Central memory CD8-positive, alpha-beta T cell (primary cell): ENCODE results near the gene BTG3.
A peak's percentile ranks its signal among the peaks of the same experiment; 100 is the strongest.

Experiments
- ATAC-seq: fragments of 150-1000 bp; cut with Tn5 transposase; replicated peaks from 2 replicates; pipeline ENCODE4 v1.10.0; 2022; ENCODE audit warnings: mild to moderate bottlenecking, moderate FRiP score, moderate number of reproducible peaks; ENCODE audit not compliant: poor library complexity, severe bottlenecking; ENCODE audit errors: extremely low read depth
- DNase-seq, 2 donors: peaks; one replicate each; pipeline ENCODE4 v3.0.0; 2021; ENCODE audit warnings: low spot score in 2 of 2
- H3K27ac Mint-ChIP-seq: one replicate; pipeline ENCODE4 v1.8.0; 2022; ENCODE audit warnings: low read depth, mild to moderate bottlenecking, moderate library complexity, mixed read lengths
- H3K27me3 Mint-ChIP-seq: one replicate; pipeline ENCODE4 v1.8.0; 2022; ENCODE audit warnings: mixed read lengths
- H3K36me3 Mint-ChIP-seq: one replicate; pipeline ENCODE4 v1.8.0; 2022; ENCODE audit warnings: mild to moderate bottlenecking, moderate library complexity, mixed read lengths; ENCODE audit not compliant: insufficient read depth
- H3K4me1 Mint-ChIP-seq: one replicate; pipeline ENCODE4 v1.8.0; 2022; ENCODE audit warnings: mixed read lengths
- H3K4me3 Mint-ChIP-seq: one replicate; pipeline ENCODE4 v1.8.0; 2022; ENCODE audit warnings: mild to moderate bottlenecking, moderate library complexity, mixed read lengths
- H3K9me3 Mint-ChIP-seq: one replicate; pipeline ENCODE4 v1.8.0; 2022; ENCODE audit warnings: mixed read lengths

BTG3 gene, protein sequence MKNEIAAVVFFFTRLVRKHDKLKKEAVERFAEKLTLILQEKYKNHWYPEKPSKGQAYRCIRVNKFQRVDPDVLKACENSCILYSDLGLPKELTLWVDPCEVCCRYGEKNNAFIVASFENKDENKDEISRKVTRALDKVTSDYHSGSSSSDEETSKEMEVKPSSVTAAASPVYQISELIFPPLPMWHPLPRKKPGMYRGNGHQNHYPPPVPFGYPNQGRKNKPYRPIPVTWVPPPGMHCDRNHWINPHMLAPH

DNA sequence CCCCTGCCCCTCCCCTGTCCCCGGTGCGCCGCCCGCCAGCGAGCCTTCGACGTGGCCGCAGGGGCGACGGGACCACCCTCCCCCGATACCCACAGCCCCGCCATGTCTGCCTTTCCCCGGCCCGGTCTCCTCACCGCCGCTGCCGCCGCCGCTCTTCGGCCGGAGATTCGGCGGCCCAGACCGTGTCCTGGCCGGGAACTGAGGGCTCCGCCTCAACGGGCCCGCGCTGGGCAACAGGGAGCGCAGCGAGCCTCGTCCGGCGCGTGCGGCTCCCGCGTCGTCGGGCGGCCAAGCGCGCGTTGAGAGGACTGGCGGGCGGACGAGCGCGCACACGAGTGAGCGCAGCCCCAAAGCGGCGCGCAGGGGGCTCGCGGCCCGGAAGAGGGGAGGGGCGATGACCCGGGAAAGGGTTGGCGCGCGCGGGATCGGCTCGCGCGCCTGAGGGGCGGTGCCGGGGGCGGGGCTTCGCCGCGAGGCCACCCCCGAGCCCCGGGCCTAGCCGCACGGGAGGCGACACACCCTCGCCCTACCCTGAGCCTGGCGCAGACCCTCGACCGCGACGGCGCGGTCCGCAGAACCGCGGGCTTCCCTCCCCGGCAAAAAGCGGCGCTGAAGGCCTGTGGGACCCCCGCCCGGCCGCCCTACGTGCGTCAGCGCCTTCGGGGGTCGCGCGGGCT, at the start of gene BTG3:
Gene BTG3 (minus strand): TSS at position 337 of the 677 bp plus-strand sequence. CDS start 3,757 bp downstream, outside the sequence.
- Mint-ChIP-seq H3K4me1 (peaks cover 19% of the 10 kb centered on the region), H3K27ac (peak within 1 kb of the TSS; percentile 96), H3K4me3 (peak within 1 kb of the TSS; percentile 89), H3K27me3 (no peaks in the 10 kb centered on the region), H3K36me3 (peaks cover 13% of the 10 kb centered on the region), H3K9me3 (no peaks in the 10 kb centered on the region)
- ATAC-seq: peak; percentile 61
- peak; percentile 57 to 67 for DNase-seq

DNA sequence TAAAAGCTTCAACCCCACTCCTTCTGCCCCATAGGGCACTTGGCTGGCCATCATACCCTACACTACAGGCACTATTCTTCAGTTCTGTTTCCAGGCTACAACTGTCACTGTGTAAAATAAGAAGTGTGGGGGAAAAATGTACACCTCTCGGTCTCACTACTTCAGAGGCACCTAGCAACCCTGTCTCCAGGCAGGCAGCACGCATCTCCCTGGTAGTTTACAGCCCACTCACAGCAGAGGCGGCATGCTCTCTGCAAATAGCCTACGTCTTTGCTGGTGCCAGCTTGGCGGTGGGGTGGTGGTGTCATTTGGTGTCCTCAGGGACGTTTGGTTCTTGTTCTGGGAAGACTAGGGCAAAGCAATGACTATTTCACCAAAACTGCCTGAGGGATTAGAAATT, 48.2 kb upstream of the BTG3 start:
- H3K27me3 Mint-ChIP-seq: peaks cover 63% of the 10 kb centered on the region
- no peak overlapping the region for H3K4me3 Mint-ChIP-seq
- no peaks in the 10 kb centered on the region for H3K4me1 Mint-ChIP-seq
- no peaks in the 10 kb centered on the region for H3K9me3 Mint-ChIP-seq
- DNase-seq: no peak
- no peak overlapping the region for H3K27ac Mint-ChIP-seq
- ATAC-seq: no peak
- peaks cover 2% of the 10 kb centered on the region for H3K36me3 Mint-ChIP-seq

DNA sequence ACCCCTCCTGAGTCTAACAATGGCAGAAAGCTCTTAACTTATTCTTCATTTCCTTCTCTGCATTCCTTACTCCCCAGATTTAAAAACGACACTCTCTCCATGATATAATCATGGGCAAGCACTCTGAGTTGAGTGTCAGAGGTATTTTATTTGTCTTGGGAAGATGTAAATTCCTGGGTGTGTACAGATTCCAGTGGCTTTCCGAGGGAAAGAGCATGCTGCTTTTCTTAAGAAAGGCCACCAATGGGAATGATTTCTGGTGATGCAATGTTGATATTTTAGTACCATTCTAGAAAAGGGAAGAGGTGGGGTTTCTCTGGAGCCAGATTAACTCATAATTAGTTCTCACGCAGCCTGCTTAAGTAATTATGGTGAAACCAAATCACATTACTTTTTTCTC, 47.8 kb upstream of the BTG3 start:
- Mint-ChIP-seq H3K36me3 (peaks cover 2% of the 10 kb centered on the region), H3K27me3 (peaks cover 67% of the 10 kb centered on the region), H3K4me3 (no peak overlapping the region), H3K9me3 (no peaks in the 10 kb centered on the region), H3K27ac (no peak overlapping the region), H3K4me1 (no peaks in the 10 kb centered on the region)
- ATAC-seq (no peak), DNase-seq (no peak)

DNA sequence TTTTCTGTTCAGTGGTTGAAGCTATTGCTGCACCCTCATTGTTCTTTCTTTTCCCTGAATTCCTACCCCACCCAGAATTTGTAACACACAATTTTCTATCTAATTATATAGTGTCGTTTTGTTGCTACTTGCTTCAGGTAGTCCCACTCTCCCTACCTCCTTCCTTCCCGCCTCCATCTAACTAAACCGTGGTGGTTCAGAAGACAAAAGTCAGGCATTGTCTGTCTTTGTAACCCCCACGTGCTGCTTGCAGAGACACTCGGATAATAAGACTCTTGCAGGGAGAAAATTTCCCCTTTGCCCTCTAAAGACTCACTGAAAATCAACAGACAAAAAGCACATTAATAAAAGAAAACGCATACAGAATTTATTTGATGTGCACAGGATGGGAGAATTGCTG, 46.2 kb upstream of the BTG3 start:
- no peaks in the 10 kb centered on the region for H3K4me1 Mint-ChIP-seq
- no peak overlapping the region for H3K27ac Mint-ChIP-seq
- peaks cover 2% of the 10 kb centered on the region for H3K36me3 Mint-ChIP-seq
- DNase-seq (no peak), ATAC-seq (no peak)
- H3K27me3 Mint-ChIP-seq: peaks cover 78% of the 10 kb centered on the region
- H3K9me3 Mint-ChIP-seq: no peaks in the 10 kb centered on the region
- no peak overlapping the region for H3K4me3 Mint-ChIP-seq

DNA sequence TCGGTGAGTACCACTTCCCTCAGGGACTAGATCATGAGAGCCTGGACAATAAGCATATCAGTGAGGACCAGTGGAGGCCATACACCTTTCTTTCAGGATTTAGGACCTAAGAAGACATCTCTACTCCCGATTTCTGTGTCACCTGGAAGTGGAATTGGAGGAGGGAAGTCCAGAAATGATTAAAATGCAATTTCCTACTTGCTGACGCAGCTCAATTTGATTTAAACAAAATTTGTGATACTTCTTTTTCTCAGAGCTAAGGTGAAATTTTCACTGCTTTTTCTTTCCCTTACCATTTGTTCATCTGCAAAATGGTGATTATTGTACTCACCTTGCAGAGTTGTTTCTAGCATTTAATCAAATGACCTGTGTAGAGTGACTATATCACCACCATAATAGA, 38.8 kb upstream of the BTG3 start:
- Mint-ChIP-seq H3K4me3 (no peak overlapping the region), H3K4me1 (no peaks in the 10 kb centered on the region), H3K27ac (no peak overlapping the region), H3K9me3 (no peaks in the 10 kb centered on the region), H3K27me3 (peaks cover 39% of the 10 kb centered on the region), H3K36me3 (peaks cover 2% of the 10 kb centered on the region)
- ATAC-seq (no peak), DNase-seq (no peak)

DNA sequence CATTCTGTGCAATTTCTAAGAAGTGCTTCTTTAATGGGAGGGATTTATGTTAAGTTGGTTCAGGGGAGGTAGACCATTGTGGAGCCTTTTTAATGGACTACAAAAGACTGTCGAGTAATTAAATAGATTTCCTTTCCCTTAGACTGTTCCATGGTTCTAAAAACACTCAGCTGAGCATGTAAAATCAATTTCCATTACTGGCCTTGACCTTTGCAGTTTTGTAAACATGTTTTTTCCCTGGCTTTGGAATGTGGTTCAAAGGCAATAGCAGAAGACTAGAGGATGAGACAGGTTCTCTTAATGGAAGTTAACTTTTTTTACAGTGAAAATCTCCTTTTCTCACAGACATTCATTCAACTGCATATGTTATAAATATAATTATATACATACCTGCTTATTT, 37.6 kb upstream of the BTG3 start:
- Mint-ChIP-seq H3K36me3 (peaks cover 2% of the 10 kb centered on the region), H3K27me3 (peaks cover 32% of the 10 kb centered on the region), H3K4me3 (no peak overlapping the region), H3K27ac (no peak overlapping the region), H3K4me1 (no peaks in the 10 kb centered on the region), H3K9me3 (no peaks in the 10 kb centered on the region)
- DNase-seq (no peak), ATAC-seq (no peak)

DNA sequence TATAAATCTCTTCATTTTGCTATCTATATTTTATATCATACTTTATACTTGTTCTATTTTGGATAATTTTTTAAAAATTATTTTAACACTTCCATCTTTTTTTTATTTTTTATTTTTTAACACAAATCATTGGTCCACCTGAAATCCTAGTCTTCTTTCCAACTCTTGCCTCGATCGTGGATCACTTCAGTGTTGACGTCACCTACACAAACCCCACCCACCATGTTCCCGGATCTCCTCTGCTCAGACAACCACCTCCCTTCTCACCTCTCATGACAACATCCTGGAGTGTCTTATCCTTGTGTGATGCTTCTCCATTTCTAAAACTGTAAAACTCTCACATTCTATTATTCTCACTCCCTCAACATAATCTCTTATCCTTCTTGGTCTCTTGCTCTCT, 34.1 kb upstream of the BTG3 start:
- peaks cover 6% of the 10 kb centered on the region for H3K4me1 Mint-ChIP-seq
- H3K9me3 Mint-ChIP-seq: no peaks in the 10 kb centered on the region
- DNase-seq (no peak), ATAC-seq (no peak)
- no peak overlapping the region for H3K27ac Mint-ChIP-seq
- peaks cover 12% of the 10 kb centered on the region for H3K27me3 Mint-ChIP-seq
- no peak overlapping the region for H3K4me3 Mint-ChIP-seq
- H3K36me3 Mint-ChIP-seq: peaks cover 2% of the 10 kb centered on the region

DNA sequence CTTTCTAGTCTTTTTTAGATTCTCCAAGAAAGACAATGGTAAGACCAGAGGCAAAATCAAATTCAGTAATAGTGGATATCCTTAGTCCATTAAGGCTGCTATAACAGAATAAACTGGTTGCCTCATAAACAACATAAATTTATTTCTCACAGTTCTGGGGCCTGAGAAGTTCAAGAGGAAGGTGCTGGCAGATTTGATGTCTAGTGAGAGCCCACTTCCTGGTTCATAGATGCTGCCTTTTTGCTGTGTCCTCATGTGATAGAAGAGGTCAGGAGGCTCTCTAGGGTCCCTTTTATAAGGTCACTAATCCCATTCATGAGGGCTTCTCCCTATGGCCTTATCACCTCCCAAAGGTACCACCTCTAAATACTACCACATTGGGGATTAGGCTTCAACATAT, 31.5 kb upstream of the BTG3 start:
- H3K4me1 Mint-ChIP-seq: peaks cover 6% of the 10 kb centered on the region
- H3K4me3 Mint-ChIP-seq: no peak overlapping the region
- H3K27ac Mint-ChIP-seq: no peak overlapping the region
- peaks cover 2% of the 10 kb centered on the region for H3K36me3 Mint-ChIP-seq
- ATAC-seq (no peak), DNase-seq (no peak)
- H3K27me3 Mint-ChIP-seq: no peaks in the 10 kb centered on the region
- H3K9me3 Mint-ChIP-seq: peaks cover 6% of the 10 kb centered on the region

DNA sequence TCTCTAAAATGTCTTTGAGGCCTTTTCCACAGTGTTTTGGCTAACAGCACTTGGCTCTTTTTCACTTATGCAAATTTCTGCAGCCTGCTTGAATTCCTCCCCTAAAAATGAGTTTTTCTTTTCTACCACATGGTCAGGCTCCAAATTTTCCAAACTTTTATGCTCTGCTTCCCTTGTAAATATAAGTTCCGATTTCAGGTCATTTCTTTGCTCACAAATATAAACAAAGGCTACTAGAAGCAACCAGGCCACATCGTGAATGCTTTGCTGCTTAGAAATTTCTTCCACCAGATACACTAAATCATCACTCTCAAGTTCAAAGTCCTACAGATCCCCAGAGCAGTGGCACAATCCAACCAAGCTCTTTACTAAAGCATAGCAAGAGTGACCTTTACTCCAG, 28.1 kb upstream of the BTG3 start:
- Mint-ChIP-seq H3K4me1 (peaks cover 6% of the 10 kb centered on the region), H3K27ac (no peak overlapping the region), H3K4me3 (no peak overlapping the region), H3K27me3 (no peaks in the 10 kb centered on the region), H3K9me3 (peaks cover 6% of the 10 kb centered on the region), H3K36me3 (peaks cover 2% of the 10 kb centered on the region)
- no peak for ATAC-seq
- no peak for DNase-seq

DNA sequence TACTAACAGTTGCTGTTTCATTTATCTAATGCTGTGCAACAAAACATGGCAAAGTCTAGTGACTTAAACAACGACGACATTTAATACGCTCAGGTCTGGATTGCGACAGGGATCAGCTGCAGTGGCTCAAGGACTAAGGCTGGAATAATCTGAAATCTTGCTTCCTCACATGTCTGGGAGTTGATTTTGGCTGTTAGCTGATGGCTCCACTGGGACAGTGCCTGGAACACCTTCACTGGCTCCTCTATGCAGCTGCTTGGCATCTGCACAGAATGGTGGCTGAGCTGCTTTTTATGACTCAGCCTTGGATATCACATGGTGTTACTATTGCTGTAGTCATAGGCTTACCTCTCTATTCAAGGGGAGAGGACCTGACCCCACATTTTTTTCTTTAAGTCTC, 24.0 kb upstream of the BTG3 start:
- no peak overlapping the region for H3K4me3 Mint-ChIP-seq
- no peak for ATAC-seq
- H3K27ac Mint-ChIP-seq: no peak overlapping the region
- H3K4me1 Mint-ChIP-seq: no peaks in the 10 kb centered on the region
- H3K27me3 Mint-ChIP-seq: no peaks in the 10 kb centered on the region
- no peak for DNase-seq
- no peaks in the 10 kb centered on the region for H3K36me3 Mint-ChIP-seq
- peaks cover 6% of the 10 kb centered on the region for H3K9me3 Mint-ChIP-seq

DNA sequence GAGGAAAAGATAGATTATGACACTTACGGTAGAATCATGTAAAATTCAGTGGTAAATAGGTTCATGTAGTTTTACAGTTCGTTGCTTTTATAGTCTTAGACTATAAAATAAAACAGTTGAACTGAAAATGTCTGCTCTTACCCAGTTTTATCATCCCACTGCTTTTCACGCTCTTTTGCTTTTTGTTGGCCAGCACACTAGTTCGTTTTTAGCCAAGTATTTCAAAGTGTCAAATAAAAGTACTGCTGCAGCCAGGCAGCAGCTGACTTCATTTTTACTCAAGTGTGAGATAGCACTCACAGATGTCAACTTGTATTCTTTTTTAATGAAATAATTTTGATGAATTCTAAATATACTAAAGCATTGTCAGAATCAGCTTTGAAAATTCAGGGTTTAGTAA, 18.5 kb upstream of the BTG3 start:
- H3K27ac Mint-ChIP-seq: no peak overlapping the region
- no peaks in the 10 kb centered on the region for H3K36me3 Mint-ChIP-seq
- H3K27me3 Mint-ChIP-seq: peaks cover 12% of the 10 kb centered on the region
- no peaks in the 10 kb centered on the region for H3K4me1 Mint-ChIP-seq
- no peak for DNase-seq
- H3K9me3 Mint-ChIP-seq: no peaks in the 10 kb centered on the region
- no peak for ATAC-seq
- H3K4me3 Mint-ChIP-seq: no peak overlapping the region

DNA sequence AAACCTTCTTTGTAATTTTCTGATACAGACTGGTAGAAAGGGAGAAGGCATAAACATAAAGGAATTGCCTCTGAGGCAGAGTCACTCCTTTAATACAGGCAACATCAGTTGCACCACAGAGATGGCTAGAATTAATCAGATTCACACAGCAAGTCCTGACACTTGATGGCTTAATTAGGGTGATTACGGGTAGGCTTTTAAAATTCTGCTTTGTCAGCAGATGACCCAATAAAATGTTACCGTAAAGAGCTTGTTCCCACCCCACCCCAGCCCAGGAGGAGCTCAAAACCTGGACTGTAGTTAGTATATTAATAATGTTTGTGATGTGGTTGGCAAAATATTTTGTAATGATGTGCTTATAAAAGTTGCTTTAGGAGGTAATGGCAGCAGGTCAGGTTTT, 9.3 kb upstream of the BTG3 start:
- Mint-ChIP-seq H3K27me3 (peaks cover 43% of the 10 kb centered on the region), H3K27ac (no peak overlapping the region), H3K36me3 (no peaks in the 10 kb centered on the region), H3K4me3 (no peak overlapping the region), H3K4me1 (no peaks in the 10 kb centered on the region), H3K9me3 (no peaks in the 10 kb centered on the region)
- ATAC-seq: no peak
- DNase-seq: no peak

DNA sequence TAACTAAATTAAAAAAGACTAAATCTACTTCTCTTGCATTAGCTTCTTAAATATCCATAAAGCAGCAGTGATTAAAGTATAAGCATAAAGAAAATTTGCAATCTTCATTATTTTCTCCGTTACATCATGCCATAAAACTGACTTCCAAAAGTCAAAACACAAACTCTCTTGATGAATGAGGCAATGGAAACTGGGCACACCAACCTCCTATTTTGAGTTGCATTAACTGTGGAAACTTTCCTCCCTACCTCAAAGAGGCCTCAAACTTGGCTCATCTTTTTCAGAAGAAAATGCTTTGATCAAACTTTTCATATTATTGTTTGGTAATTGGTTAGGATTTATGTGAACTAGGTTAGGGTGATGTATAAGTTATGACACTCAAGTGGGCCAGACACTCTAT, 4.1 kb upstream of the BTG3 start:
- Mint-ChIP-seq H3K36me3 (peaks cover 4% of the 10 kb centered on the region), H3K27ac (no peak overlapping the region), H3K4me3 (no peak overlapping the region), H3K27me3 (no peaks in the 10 kb centered on the region), H3K4me1 (no peaks in the 10 kb centered on the region), H3K9me3 (no peaks in the 10 kb centered on the region)
- ATAC-seq: no peak
- DNase-seq: no peak
